ENCODE results near the gene IDH3G. TPM values are rescaled to one million over a fixed set of nuclear protein-coding genes. Genes with fewer than 3 reads are reported as not detected.
A peak's percentile ranks its signal among the peaks of the same experiment; 100 is the strongest.
"Not testable (repeated sequence)": the region's sequence is repeated elsewhere in the genome, so short reads cannot be mapped to it uniquely, and the experiment has no call there.

Gene IDH3G
- total and polyA plus RNA-seq, 2 experiments from 2014 or later: 99.8 to 110 TPM

DNA sequence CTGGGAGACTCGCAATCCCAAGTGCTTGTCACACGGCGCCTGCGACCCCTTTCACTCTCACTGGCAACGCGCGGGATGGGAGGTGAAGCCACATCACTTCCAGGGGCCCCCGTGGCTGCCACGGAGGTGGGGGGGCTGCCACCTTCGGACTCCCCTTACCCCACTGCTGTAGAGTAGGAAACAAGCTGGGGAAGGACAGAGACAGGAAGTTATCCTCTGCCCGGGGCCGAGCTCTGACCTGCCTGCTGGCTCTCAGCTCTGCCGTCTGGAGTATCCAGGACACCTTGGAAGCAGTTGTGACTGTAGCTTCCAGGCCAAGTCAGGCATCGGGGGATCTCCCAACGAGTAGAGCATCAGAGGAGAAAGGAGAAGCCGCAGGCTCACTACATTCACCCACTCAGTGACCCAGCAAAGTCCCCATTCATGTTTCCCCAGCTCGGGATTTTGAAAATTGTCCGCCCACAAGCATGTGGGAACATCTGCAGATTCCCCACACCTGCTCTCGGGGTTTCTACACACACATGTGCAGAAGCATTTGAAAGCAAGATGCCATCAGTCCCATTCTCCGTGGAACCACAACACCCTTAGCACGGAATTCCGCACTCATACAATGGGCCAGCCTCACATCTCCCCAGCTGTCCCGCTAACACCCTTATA lies 25.3 kb upstream of the IDH3G start:
- Histone ChIP-seq H3K36me3 (no peaks in the 10 kb centered on the region), H3K9me3 (ENCODE audit: low read depth) (no peaks in the 10 kb centered on the region), H3K4me3 (peak overlapping the region; percentile 25), H3K27ac (no peak overlapping the region), H3K4me1 (ENCODE audit: low read depth) (no peaks in the 10 kb centered on the region), H3K27me3 (no peaks in the 10 kb centered on the region)
- no peak for DNase-seq (ENCODE audit: low read depth in 1 of 2, low spot score in 1 of 2)
- TF ChIP-seq, protein P1, sequence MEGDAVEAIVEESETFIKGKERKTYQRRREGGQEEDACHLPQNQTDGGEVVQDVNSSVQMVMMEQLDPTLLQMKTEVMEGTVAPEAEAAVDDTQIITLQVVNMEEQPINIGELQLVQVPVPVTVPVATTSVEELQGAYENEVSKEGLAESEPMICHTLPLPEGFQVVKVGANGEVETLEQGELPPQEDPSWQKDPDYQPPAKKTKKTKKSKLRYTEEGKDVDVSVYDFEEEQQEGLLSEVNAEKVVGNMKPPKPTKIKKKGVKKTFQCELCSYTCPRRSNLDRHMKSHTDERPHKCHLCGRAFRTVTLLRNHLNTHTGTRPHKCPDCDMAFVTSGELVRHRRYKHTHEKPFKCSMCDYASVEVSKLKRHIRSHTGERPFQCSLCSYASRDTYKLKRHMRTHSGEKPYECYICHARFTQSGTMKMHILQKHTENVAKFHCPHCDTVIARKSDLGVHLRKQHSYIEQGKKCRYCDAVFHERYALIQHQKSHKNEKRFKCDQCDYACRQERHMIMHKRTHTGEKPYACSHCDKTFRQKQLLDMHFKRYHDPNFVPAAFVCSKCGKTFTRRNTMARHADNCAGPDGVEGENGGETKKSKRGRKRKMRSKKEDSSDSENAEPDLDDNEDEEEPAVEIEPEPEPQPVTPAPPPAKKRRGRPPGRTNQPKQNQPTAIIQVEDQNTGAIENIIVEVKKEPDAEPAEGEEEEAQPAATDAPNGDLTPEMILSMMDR (IDR thresholded peaks at IDR 0.05; ENCODE audit: low read depth, low read length): no peak

DNA sequence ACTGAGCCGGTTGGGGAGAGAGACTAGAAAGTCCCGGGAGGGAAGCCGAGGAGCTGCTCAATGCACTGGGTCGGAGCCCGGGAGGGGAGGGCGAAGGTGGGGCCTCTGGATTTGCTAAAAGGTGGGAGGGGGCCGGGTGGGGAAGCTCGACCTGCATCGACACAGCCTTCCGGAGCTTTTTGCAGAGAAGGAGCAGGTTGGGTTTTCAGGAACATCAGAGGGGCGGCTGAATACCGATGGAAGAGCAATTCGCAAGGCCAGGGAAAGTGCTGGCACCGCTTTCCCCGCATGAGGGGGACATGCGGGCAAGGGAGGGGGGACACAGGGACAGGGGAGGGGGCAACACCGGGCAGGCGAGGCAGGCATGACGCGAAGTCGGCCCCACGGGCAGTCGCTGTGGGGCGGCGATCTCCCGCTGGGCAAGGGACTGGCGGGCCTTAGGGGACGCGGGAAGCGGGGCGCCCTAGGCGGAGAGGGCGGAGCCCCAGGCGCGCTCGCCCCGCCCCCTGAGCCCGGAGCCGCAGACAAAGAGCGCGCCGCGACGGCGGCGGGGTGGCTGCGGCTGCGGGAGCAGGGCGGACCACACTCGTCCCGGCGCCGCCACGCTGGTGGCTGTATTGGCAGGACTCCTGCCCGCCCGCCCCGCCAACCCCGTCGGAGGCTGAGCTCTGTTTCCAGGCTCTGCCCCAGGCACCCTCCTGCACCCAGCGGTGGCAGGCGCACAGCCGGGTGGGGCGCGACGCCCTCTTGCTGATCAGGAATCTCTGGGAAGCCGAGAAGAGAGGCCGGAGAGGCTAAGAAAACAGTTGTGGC lies 24.6 kb upstream of the IDH3G start:
- no peak overlapping the region for H3K27ac ChIP-seq

DNA sequence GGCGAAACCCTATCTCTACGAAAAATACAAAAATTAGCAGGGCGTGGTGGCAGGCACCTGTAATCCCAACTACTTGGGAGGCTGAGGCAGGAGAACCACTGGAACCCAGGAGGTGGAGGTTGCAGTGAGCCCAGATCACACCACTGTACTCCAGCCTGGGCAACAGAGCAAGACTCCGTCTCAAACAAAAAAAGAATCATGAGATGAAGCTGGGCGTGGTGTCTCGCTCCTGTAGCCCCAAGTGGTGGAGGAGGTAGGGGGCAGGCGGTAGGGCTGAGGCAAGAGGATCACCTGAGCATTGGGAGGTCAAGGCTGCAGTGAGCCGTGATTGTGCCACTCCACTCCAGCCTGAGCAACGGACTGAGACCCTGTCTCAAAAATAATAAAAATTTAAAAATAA lies 23.9 kb upstream of the IDH3G start:
- not testable (repeated sequence) for H3K27me3 ChIP-seq; H3K4me1 ChIP-seq (ENCODE audit: low read depth); H3K36me3 ChIP-seq; H3K4me3 ChIP-seq; H3K27ac ChIP-seq; H3K9me3 ChIP-seq (ENCODE audit: low read depth); DNase-seq (ENCODE audit: low read depth in 1 of 2, low spot score in 1 of 2)

More for the DNA sequence above, 24.6 kb upstream of the IDH3G start:
- Histone ChIP-seq H3K36me3 (no peaks in the 10 kb centered on the region), H3K27me3 (no peaks in the 10 kb centered on the region), H3K4me1 (ENCODE audit: low read depth) (no peaks in the 10 kb centered on the region), H3K4me3 (peak overlapping the region; percentile 25), H3K9me3 (ENCODE audit: low read depth) (no peaks in the 10 kb centered on the region)
- peak; percentile 12 to 70 for DNase-seq (ENCODE audit: low read depth in 1 of 2, low spot score in 1 of 2)
- TF ChIP-seq, protein P1 (IDR thresholded peaks at IDR 0.05; ENCODE audit: low read depth, low read length): no peak

DNA sequence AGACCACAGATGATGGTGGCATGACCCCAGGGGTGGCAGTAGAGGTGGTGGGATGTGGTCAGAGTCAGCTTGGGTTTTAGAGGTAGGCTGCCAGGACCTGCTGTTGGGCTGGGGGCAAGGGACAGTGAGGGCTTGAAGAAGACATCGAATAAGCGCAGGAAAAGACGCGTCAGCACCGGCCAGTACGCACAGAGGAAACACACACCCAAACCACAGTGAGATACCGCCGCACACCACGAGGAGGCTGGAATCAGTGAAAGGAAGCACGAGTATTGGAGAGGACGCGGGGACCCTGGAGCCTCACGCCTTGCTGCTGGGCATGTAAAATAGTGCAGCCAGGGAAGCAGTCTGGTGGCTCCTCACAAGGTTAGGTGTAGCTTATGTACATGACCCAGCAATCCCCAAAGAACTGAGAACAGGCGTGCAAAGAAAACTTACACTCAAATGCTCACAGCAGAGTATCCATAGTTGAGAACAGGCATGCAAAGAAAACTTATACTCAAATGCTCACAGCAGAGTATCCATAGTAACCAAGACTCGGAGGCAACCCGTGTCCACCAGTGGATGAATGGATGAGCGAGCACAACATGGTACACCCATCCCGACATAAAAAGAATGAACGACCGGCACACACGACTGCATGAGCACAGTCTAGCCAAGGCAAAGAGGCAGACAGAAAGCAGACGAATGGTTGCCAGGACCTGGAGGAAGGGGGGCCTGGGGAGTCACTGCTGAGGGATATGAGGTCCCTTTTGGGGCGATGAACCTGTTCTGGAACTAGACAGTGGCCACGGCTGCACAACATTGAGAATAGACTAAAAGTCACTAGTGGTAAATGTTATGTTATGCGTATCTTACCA lies 22.9 kb upstream of the IDH3G start:
- H3K9me3 ChIP-seq (ENCODE audit: low read depth): no peaks in the 10 kb centered on the region
- no peaks in the 10 kb centered on the region for H3K4me1 ChIP-seq (ENCODE audit: low read depth)
- H3K27me3 ChIP-seq: no peaks in the 10 kb centered on the region
- H3K27ac ChIP-seq: no peak overlapping the region
- TF ChIP-seq, protein P1 (IDR thresholded peaks at IDR 0.05; ENCODE audit: low read depth, low read length): no peak
- DNase-seq (ENCODE audit: low read depth in 1 of 2, low spot score in 1 of 2): peak in 1 of 2 donors; percentile 6
- no peak overlapping the region for H3K4me3 ChIP-seq
- no peaks in the 10 kb centered on the region for H3K36me3 ChIP-seq

DNA sequence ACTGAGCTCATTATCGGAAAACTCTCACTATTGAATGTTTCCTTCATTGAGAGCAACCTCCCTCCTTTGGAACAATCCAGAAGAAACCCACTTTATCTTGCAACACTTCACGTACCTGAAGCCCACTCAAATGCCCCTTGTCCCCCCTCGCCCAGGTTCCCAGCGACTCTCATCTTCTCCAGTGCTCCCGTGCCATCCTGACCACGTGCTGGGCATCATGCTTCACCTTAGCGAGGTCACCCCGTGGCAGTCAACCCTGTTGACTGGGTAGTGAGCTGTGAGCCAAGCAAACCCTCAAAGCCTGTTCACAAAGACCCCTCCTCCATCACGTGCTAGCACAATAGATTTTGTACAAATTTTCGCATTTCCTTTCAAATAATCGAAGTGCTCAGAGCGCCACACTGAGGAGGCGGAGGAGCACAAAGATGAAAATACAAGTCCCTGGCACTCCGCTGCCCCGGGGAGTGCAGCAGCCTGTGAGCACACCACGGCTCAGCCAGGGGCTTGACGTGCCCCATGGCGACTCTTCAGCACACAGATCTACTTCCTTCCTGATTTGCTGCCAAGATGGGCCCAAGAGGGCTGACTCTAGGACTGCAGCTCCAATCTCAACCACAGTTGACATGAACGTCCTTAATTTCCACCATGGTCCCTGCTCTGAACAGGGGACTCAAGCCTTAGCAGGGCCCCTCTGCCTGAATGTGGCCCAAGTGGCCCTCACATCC lies 20.6 kb upstream of the IDH3G start:
- no peaks in the 10 kb centered on the region for H3K4me1 ChIP-seq (ENCODE audit: low read depth)
- H3K27me3 ChIP-seq: no peaks in the 10 kb centered on the region
- H3K27ac ChIP-seq: no peak overlapping the region
- no peak for DNase-seq (ENCODE audit: low read depth in 1 of 2, low spot score in 1 of 2)
- H3K9me3 ChIP-seq (ENCODE audit: low read depth): no peaks in the 10 kb centered on the region
- H3K36me3 ChIP-seq: no peaks in the 10 kb centered on the region
- H3K4me3 ChIP-seq: no peak overlapping the region
- TF ChIP-seq, protein P1 (IDR thresholded peaks at IDR 0.05; ENCODE audit: low read depth, low read length): no peak
